Fibroblast of peridontal ligament (primary cell): Measurements from ENCODE around the gene NUDC.
"Not testable (repeated sequence)": the region's sequence is repeated elsewhere in the genome, so short reads cannot be mapped to it uniquely, and the experiment has no call there.

Experiments
- DNase-seq: peaks from one replicate; pipeline ENCODE4 v3.0.0-alpha.2; 2010; ENCODE audit errors: extremely low read depth

Gene NUDC

GRCh38 chr1:26921540-26922430 lies at the start of gene NUDC:
Gene NUDC (plus strand): TSS chr1:26921743. CDS start chr1:26921849, 106 bp downstream.
- DNase-seq: peak; percentile 96

DNA sequence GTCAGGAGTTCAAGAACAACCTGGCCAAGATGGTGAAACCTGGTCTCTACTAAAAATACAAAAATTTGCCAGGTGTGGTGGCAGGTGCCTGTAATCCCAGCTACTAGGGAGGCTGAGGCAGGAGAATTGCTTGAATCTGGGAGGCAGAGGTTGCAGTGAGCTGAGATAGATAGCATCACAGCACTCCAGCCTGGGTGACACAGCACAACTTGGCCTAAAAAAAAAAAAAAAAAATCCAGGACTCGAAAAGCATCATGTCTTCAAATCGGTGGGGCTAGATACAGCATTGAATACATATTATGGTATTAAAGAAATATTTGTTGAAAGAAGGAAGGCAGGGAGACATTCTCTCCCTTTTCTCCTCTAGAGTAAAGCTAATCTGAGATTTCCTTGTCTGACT lies 48.4 kb upstream of the NUDC start:
- DNase-seq: not testable (repeated sequence)

DNA sequence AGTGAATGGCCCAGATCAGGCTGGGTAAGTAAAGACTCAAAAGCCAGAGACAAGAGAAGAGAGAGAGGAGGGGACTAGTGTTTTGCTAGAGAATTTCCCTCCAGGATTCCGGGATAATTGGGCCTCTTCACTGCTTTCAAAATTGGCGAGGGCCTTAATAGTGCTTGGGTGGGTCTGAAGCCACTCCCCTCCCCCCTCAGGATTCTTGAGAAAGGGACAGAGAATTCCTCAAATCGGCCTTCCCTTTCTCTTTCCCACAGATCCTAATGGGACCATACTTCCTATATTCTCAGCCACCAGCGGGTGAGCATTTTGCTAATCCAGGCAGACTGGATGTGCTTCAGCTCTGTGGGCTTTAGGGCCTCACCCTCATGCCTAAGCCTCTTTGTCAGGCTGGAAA lies 46.6 kb upstream of the NUDC start:
- no peak for DNase-seq

DNA sequence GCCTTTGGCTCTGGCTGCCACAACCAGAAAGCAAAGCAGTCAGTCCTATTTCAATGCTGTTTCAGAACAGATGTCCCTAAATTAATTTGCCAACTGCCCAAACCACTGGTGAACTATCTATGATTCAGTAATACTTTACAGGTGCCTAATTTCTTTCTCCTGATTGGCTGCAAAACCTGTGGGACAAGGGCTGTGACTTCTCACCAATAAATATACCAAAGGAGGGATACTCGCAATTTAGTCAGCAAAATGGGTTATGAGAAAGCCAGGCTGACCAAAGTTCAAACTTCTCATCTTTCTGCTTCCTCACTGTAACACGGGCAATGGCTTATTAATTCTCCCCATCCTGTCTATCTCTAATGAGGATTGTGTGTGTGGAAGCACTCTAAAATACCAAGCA lies 44.2 kb upstream of the NUDC start:
- DNase-seq: no peak

DNA sequence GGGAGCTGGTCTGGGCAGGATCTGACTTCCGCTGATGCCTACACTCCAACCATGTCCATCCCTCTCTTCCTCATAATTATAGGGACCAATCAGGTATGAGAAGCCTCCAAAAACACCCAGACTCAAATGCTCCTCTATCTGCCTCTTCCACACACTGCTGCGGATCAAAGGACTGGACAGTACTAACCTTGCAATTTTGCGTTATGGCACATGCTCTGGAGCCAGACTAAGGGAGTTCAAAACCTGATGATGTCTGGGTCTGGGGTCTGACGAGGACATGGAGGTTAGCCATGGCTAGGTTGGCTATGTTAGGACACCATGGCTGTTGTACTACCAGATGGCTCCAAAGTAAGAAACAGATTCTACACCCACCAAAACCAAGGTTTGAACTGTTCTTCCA lies 41.8 kb upstream of the NUDC start:
- DNase-seq: no peak

DNA sequence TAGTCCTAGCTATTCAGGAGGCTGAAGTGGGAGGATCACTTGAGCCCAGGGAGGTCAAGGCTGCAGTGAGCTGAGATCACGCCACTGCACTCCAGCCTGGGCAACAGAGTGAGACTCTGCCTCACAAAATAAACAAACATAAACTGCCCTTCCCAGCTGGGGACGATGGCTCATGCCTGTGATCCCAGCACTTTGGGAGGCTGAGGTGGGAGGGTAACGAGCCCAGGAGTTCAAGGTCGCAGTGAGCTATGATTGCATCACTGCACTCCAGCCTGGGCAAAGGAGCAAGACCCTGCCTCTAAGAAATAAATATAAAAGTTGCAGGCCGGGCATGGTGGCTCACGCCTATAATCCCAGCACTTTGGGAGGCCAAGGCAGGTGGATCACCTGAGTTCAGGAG lies 39.9 kb upstream of the NUDC start:
- not testable (repeated sequence) for DNase-seq

DNA sequence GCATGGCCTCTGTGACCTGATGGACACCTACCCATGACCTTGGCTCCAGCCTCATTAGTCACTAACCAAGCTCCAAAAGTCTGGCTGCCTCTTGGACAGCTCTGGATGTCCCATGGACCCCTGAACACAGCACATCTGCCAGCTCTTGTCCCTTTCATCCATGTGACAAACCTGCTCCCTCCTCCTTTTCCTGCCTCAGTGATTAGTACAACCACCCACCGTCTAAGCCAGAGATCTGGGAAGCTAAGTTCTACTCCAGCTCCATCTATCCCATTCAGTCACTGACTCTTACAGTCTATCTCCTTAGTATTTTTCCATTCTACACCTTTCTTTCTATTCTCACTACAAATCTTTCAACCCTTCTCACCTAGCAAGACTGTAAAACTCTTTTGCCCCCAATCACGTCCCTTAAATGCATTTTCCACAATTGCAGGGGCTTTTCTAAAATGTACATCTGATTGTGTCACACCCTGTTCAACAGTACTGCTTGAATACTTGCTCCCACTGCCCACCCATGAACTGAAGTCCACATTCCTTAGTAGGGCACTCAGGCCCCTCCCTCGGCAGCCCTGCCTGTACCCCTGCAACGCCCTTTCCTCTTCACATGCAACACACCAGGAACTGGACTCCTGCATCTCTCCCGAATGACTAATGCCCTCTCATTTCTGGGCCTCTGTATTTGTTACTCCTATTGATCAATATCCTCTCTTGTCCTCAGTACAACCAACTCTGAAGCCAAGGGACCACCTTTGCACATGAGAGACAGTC lies 38.7 kb upstream of the NUDC start:
- DNase-seq: no peak

DNA sequence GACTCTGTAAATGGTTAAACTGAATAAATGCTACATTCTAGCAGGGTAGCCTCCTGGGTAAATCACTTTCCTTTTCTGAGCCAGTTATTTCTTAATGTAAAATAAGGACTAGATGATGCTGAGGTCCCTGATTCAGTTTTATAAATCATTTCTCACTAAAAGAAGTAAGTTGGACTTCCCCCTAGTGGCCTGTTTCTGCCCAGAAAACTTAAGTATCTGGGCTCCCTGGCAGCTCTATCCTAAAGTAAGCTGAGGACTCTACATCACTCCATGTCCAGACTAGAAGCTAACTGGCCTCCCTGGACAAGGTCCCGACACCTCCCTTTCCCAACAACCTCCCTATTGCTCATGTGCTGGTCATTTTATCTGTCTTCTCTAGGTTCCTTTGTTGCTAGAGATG lies 34.4 kb upstream of the NUDC start:
- DNase-seq: peak; percentile 59

GRCh38 chr1:26888231-26888630 lies 33.3 kb upstream of the NUDC start:
- DNase-seq: no peak

GRCh38 chr1:26889551-26890466 lies 31.7 kb upstream of the NUDC start, which contains the start of gene GPN2:
Gene GPN2 (minus strand): TSS chr1:26890283. CDS start chr1:26890096, 187 bp downstream.
- peak; percentile 68 for DNase-seq

DNA sequence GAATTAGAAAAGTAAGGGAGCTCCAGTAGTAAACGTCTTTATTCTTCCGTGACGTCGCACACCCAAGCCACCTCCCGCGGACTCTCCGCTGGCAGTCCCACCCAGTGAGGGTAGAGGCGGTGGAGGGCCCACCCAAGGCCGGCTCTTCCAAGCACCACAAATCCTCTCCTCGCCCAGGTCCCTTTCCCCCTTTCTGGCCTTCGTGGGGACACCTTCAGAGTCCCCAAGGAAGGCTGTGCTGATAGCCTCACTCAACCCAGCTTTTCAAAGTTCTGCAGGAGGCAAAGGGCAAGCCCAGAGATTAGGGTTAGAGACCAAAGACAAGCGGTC lies 31.1 kb upstream of the NUDC start:
- no peak for DNase-seq

DNA sequence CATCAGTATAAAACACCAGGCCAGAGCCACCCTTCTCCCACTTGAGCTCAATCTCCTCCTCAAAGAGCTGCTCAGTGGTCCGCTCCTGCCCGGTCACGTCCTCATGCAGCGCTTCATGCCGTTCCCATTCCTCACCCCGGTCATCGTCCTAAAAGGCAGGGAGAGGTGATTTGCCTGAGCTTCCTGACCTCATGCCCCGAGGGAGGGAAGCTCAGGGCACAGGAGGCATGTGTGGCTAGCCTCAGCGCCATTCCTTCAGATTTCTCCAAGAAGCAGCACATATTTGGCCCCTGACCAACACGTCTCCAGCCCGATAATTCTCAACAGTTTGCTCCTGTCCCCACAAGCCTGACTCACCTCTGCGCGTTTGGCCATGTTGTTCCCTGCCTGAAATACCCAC lies 27.3 kb upstream of the NUDC start:
- no peak for DNase-seq

DNA sequence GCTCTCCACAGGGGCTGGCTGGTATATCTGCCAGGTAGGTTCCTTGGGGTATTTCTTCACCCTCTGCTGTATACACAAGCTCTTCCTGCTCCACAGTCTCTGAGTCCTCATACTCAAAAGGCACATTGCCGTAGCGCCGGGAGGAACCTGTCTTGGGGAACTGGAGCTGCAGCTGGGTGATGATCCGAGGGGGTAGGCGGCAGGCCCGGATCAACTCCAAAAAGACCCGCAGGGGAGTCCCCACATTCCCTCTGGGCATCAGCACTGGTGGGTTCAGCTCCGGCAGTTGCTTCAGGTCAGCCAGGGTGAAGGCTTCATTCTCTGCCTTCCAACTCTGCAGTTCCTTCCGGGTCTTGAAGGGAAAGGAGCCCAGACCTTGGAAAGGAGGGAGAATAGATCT lies 24.2 kb upstream of the NUDC start:
- no peak for DNase-seq

- DNase-seq: peak; percentile 97
Measured at GRCh38 chr1:26900001-26900814, 21.3 kb upstream of the NUDC start, which contains the start of gene GPATCH3. Gene GPATCH3 (minus strand): TSS chr1:26900467. CDS start chr1:26900442, 25 bp downstream.

- no peak for DNase-seq
Measured at GRCh38 chr1:26900815-26901511, 20.6 kb upstream of the NUDC start.

DNA sequence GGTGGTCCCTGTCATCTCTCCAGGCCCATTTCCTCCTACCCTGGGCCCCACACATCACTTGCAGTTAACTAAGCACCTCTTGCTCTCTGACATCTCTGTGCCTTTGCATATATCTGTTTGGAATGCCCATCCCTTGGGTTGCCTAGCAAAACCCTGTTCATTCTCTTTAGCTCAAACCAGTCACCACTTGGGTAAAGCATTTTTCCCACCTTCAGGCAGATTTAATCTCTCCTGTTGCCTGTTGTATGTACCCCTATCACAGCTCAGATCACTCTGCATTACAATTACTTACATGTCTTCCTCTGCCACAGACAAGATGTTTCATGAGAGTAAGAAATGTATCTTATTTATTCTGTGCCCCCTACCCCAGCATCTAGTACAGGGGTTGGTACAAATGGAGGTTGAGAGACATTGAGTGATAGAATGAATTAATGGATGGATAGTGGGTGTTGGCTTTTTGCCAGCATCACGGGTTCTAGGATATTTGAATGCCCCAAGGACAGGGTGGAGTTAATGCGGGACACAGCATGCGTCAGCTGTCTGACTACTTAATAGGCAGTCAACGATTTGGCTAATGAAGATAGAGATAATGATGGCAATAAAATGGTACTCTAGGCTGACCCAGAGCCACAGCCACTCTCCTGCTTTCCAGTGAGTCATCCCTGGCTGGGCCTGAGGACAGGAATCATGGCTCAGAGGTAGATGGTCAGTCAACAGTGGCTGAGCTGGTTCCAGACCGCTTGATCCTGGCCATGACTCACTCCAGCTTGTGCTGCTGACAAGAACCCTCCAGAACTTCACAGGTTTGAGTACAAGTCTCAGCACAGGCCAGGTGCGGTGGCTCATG lies 14.2 kb upstream of the NUDC start:
- peak; percentile 58 for DNase-seq

DNA sequence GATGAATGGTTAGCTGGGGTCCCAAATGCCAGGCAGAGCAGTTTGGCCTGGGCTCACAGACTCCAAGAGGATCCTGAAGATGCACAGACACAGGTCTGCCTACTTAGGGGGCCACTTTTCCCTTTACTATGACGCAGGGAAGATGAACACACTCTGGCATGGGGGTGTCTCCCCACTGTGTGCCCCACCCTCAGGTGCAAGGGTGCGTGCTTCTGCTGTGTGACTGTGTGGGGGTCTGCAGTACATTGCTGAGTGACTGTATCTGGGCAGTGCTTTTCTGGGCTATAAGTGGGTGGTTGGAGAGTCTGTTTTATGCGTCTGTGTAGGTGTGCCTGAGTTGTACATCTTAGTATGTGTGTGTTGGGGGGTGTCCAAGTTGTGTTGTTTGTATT lies 11.6 kb upstream of the NUDC start:
- DNase-seq: no peak

- DNase-seq: no peak
Measured at GRCh38 chr1:26910343-26911160, 11.0 kb upstream of the NUDC start.
